GM12878 (cell line): ENCODE results near the gene LENG1. TPM values are rescaled to one million over a fixed set of nuclear protein-coding genes. Genes with fewer than 3 reads are reported as not detected.

Source experiments
- ATAC-seq: fragments of 200-7000 bp; cut with Tn5 transposase; 3 replicates; pipeline ENCODE4 v1.9.1; 2020; ENCODE audit warnings: mild to moderate bottlenecking, moderate library complexity
- BruUV-seq: library from RNA; stranded (reverse); fragments of 400-500 nt; replicated peaks from 2 replicates; lab custom pipeline; 2021; lab: Mats Ljungman, UMichigan
- CTCF ChIA-PET: fragments of 300-600 bp; sonication (Branson Sonifier 250); formaldehyde crosslinking; extraction: SDS; loops from one replicate; lab custom pipeline; 2021; ENCODE audit warnings: inconsistent platforms; lab: Yijun Ruan, JAX
- POLR2A ChIA-PET: fragments of 350-600 bp; formaldehyde crosslinking; extraction: SDS; loops from one replicate; lab custom pipeline; 2021; ENCODE audit warnings: inconsistent platforms; lab: Charles Lee
- RAD21 ChIA-PET: fragments of 300-600 bp; sonication (Branson Sonifier 250); formaldehyde crosslinking; loops from one replicate; lab custom pipeline; 2023; ENCODE audit warnings: antibody characterized with exemption; ENCODE audit not compliant: unreplicated experiment; lab: Charles Lee
- SMC1A ChIA-PET: fragments of 300-600 bp; sonication (Branson Sonifier 250); formaldehyde crosslinking; loops from one replicate; lab custom pipeline; 2023; ENCODE audit not compliant: unreplicated experiment, uncharacterized antibody; lab: Charles Lee
- DNase-seq: peaks from one replicate; pipeline ENCODE4 v3.0.0-alpha.2; 2011; ENCODE audit warnings: low read depth, low spot score
- FAIRE-seq: peaks from 3 replicates; lab custom pipeline; 2011; peaks lifted over from hg19 to GRCh38; lab: Jason Lieb, UNC
- H2AFZ ChIP-seq: 2 replicates; pipeline ENCODE4 v1.6.0; 2011; ENCODE audit warnings: low read depth, low read length, control low read depth; ENCODE audit not compliant: control insufficient read depth
- H3K27ac ChIP-seq: 2 replicates; pipeline ENCODE4 v1.5.1; 2011; ENCODE audit warnings: control low read depth; ENCODE audit not compliant: control insufficient read depth, insufficient read depth
- H3K27me3 ChIP-seq, 2 experiments: replicated peaks in 1 of 2; 2 replicates each; pipeline versions ENCODE4 v1.6.0 to v1.6.1; 2011; ENCODE audit warnings: low read length in 1 of 2; ENCODE audit not compliant: control insufficient read depth in 2 of 2, insufficient read depth in 2 of 2
- H3K36me3 ChIP-seq, 2 experiments: 2 replicates each; pipeline ENCODE4 v1.5.1; 2011; ENCODE audit warnings: low read length in 1 of 2; ENCODE audit not compliant: control insufficient read depth in 2 of 2, insufficient read depth in 2 of 2
- H3K4me1 ChIP-seq: 2 replicates; pipeline ENCODE4 v1.6.1; 2011; ENCODE audit warnings: mild to moderate bottlenecking, low read length, moderate library complexity, mixed read lengths; ENCODE audit not compliant: control insufficient read depth, insufficient read depth
- H3K4me2 ChIP-seq: 2 replicates; pipeline ENCODE4 v1.6.0; 2011; ENCODE audit warnings: control low read depth; ENCODE audit not compliant: control insufficient read depth, insufficient read depth
- H3K4me3 ChIP-seq: fragments of 200-600 bp; sonication (generic); 2 replicates; pipeline ENCODE4 v1.5.1; 2016
- H3K79me2 ChIP-seq: 2 replicates; pipeline ENCODE4 v1.6.0; 2011; ENCODE audit warnings: low read length; ENCODE audit not compliant: control insufficient read depth, insufficient read depth
- H3K9ac ChIP-seq: 2 replicates; pipeline ENCODE4 v1.8.0; 2011; ENCODE audit warnings: low read length, control low read depth, mixed read lengths; ENCODE audit not compliant: control insufficient read depth, insufficient read depth
- H3K9me3 ChIP-seq: replicated peaks from 3 replicates; pipeline ENCODE4 v1.5.1; 2011; ENCODE audit warnings: mild to moderate bottlenecking, low read length; ENCODE audit not compliant: control insufficient read depth, insufficient read depth
- H4K20me1 ChIP-seq: 2 replicates; pipeline ENCODE4 v1.6.0; 2011; ENCODE audit not compliant: control insufficient read depth, insufficient read depth
- BACH1 ChIP-seq: fragments of 450-650 bp; IDR thresholded peaks from 2 replicates; pipeline ENCODE4 v1.6.1; 2017; ENCODE audit warnings: mild to moderate bottlenecking, borderline replicate concordance
- DPF2 ChIP-seq: fragments of 450-650 bp; IDR thresholded peaks from 2 replicates; pipeline ENCODE4 v1.6.1; 2017; ENCODE audit warnings: mild to moderate bottlenecking
- EGR1 ChIP-seq, 2 experiments: IDR thresholded peaks; 1 replicate in 1 of 2; 2 replicates in 1 of 2; pipeline ENCODE4 v1.6.1; 2011 to 2012; ENCODE audit warnings: low read depth in 2 of 2, low read length in 2 of 2, borderline replicate concordance in 1 of 2, mild to moderate bottlenecking in 1 of 2, moderate library complexity in 1 of 2
- ETV6 ChIP-seq, 2 experiments: fragments of 450-650 bp in 1 of 2; IDR thresholded peaks in 1 of 2; conservative IDR thresholded peaks in 1 of 2; 2 replicates each; pipeline ENCODE4 v1.6.1; 2014; ENCODE audit warnings: antibody characterized with exemption in 1 of 2, borderline replicate concordance in 1 of 2, low read depth in 1 of 2, mild to moderate bottlenecking in 1 of 2, moderate library complexity in 1 of 2
- FOS ChIP-seq: IDR thresholded peaks from 3 replicates; pipeline ENCODE4 v1.6.1; 2011; ENCODE audit warnings: borderline replicate concordance; ENCODE audit not compliant: insufficient read length; ENCODE audit errors: extremely low read depth
- GABPA ChIP-seq: IDR thresholded peaks from 2 replicates; pipeline ENCODE4 v1.6.1; 2014; ENCODE audit warnings: antibody characterized with exemption, low read depth, mild to moderate bottlenecking, inconsistent platforms
- IRF4 ChIP-seq: IDR thresholded peaks from 2 replicates; pipeline ENCODE4 v1.6.1; 2011; ENCODE audit warnings: low read depth, low read length
- KDM1A ChIP-seq: fragments of 200-600 bp; sonication (generic); IDR thresholded peaks from 2 replicates; pipeline ENCODE4 v1.6.1; 2016; ENCODE audit warnings: borderline replicate concordance
- KLF5 ChIP-seq: fragments of 450-650 bp; IDR thresholded peaks from 2 replicates; pipeline ENCODE4 v1.6.1; 2014; ENCODE audit warnings: mild to moderate bottlenecking; ENCODE audit not compliant: partially characterized antibody
- LARP7 ChIP-seq: fragments of 450-650 bp; IDR thresholded peaks from 2 replicates; pipeline ENCODE4 v1.6.1; 2017; ENCODE audit warnings: mild to moderate bottlenecking
- MTA3 ChIP-seq: IDR thresholded peaks from 2 replicates; pipeline ENCODE4 v1.6.1; 2012; ENCODE audit warnings: low read length, inconsistent platforms, borderline replicate concordance
- NR2C2 ChIP-seq: IDR thresholded peaks from 2 replicates; pipeline ENCODE4 v1.6.1; 2011; ENCODE audit warnings: borderline replicate concordance, low read depth; ENCODE audit not compliant: control insufficient read depth, insufficient read length
- POU2F2 ChIP-seq: IDR thresholded peaks from 3 replicates; pipeline ENCODE4 v1.6.1; 2011; ENCODE audit warnings: low read depth, mild to moderate bottlenecking, low read length, borderline replicate concordance
- RAD21 ChIP-seq: IDR thresholded peaks from 2 replicates; pipeline ENCODE4 v1.6.1; 2011; ENCODE audit warnings: mild to moderate bottlenecking, low read depth, low read length, moderate library complexity; ENCODE audit not compliant: insufficient read depth
- RUNX3 ChIP-seq: IDR thresholded peaks from 2 replicates; pipeline ENCODE4 v1.6.1; 2012; ENCODE audit warnings: low read length, inconsistent platforms
- SMARCA5 ChIP-seq: fragments of 450-650 bp; IDR thresholded peaks from 2 replicates; pipeline ENCODE4 v1.6.1; 2017; ENCODE audit warnings: mild to moderate bottlenecking
- SREBF2 ChIP-seq: IDR thresholded peaks from 2 replicates; pipeline ENCODE4 v1.6.1; 2012; ENCODE audit warnings: mild to moderate bottlenecking, low read length
- SRF ChIP-seq, 2 experiments: IDR thresholded peaks; 2 replicates each; pipeline ENCODE4 v1.6.1; 2011; ENCODE audit warnings: low read depth in 2 of 2, low read length in 2 of 2, mild to moderate bottlenecking in 1 of 2, moderate library complexity in 1 of 2
- STAT1 ChIP-seq: fragments of 450-650 bp; conservative IDR thresholded peaks from 2 replicates; pipeline ENCODE4 v1.6.1; 2014; ENCODE audit warnings: antibody characterized with exemption, mild to moderate bottlenecking
- ZBED1 ChIP-seq: IDR thresholded peaks from 2 replicates; pipeline ENCODE4 v1.6.1; 2016; ENCODE audit warnings: borderline replicate concordance
- ZNF207 ChIP-seq: fragments of 450-650 bp; IDR thresholded peaks from 2 replicates; pipeline ENCODE4 v1.6.1; 2014; ENCODE audit warnings: antibody characterized with exemption, mild to moderate bottlenecking, borderline replicate concordance
- WGBS: methylation state at CpG from one replicate; pipeline ENCODE4 v1.1.6; 2016; ENCODE audit warnings: low lambda C conversion rate; ENCODE audit not compliant: insufficient replicate concordance, insufficient coverage; ENCODE audit errors: missing lambda C conversion rate; 5-methylcytosine and 5-hydroxymethylcytosine counted together
- in situ Hi-C: fragments of 300-500 bp; cut with MboI; formaldehyde crosslinking; loops from 9 replicates; pipeline ENCODE4 v1.14.3; 2018; ENCODE audit warnings: mixed read lengths
- intact Hi-C: fragments of 100-400 bp; cut with micrococcal nuclease; formaldehyde crosslinking; loops from one replicate; pipeline ENCODE4 v1.14.2; 2022; ENCODE audit not compliant: unreplicated experiment
- polyA plus RNA-seq, 11 experiments: library from polyadenylated mRNA; depleted of rRNA in 4 of 11; unstranded in 6 of 11; stranded (reverse) in 5 of 11; fragments of >200 nt; fragmentation: Nextera tagmentation in 4 of 11; fragmentation: Illumina TruSeq in 1 of 11; extraction: Ambion mirVana in 4 of 11; extraction: Trizol in 1 of 11; gene quantifications; 1 replicate in 1 of 11; 2 replicates in 10 of 11; pipeline versions ENCODE4 v1.2.1 to v1.2.3, GENCODE V29; 2011 to 2016; ENCODE audit warnings: inconsistent platforms in 2 of 11, missing spikeins in 2 of 11, low read depth in 1 of 11
- total RNA-seq, 4 experiments: library from RNA; depleted of rRNA in 3 of 4; stranded (reverse); fragments of >200 nt in 3 of 4; fragmentation: Illumina TruSeq in 1 of 4; extraction: Trizol in 1 of 4; gene quantifications; 2 replicates each; pipeline versions ENCODE4 v1.2.1 to v1.2.3, GENCODE V29; 2013 to 2021
- TF ChIP-seq, protein P1 (sequence below): fragments of 450-650 bp; formaldehyde crosslinking; IDR thresholded peaks from 2 replicates; pipeline ENCODE4 v1.4.0; 2022; ENCODE audit warnings: mild to moderate bottlenecking, moderate library complexity

Gene LENG1
- total and polyA plus RNA-seq, 10 of the 15 experiments (the other 5 are each of a cell fraction or from before 2014, with no cell fraction given): 0.21 to 10.8 (median 5.8) TPM

GRCh38 chr19:54189145-54189734 is 29.7 kb upstream of the LENG1 start, which contains the start of gene MBOAT7:
Gene MBOAT7, minus strand, starts transcription at chr19:54189580. Its CDS starts 1,072 bp downstream, at chr19:54188508.
- RAD21 ChIA-PET: interaction anchor here (0.6 to 2.7 kb wide), 16 partner anchors 9 to 1218 kb away, joined by 3 to 23 read pairs (median 4); partner anchors contain the start of genes CNOT3, LENG1 and UBE2S
- WGBS: under 1% methylated on average over 51 of the region's 64 CpGs
- Histone ChIP-seq H3K36me3 (peaks cover 2 to 4% of the 10 kb centered on the region in 2 experiments; a peak in 3 of 4 replicates), H2AFZ (peak within 1 kb of the TSS; percentile 97), H3K9ac (peak within 1 kb of the TSS; percentile 90), H3K4me1 (peaks cover 14% of the 10 kb centered on the region), H3K4me3 (peak within 1 kb of the TSS; percentile 77), H3K27me3 (no peaks in the 10 kb centered on the region), H3K27ac (peak within 1 kb of the TSS; percentile 99), H3K79me2 (peaks cover 19% of the 10 kb centered on the region), H3K9me3 (no peaks in the 10 kb centered on the region), H3K4me2 (peak within 1 kb of the TSS; percentile 98), H4K20me1 (no peaks in the 10 kb centered on the region)
- ATAC-seq: peak; percentile 47
- FAIRE-seq: no peak
- SMC1A ChIA-PET: interaction anchor here (0.7 to 4.8 kb wide), 12 partner anchors 10 to 135 kb away, joined by 3 to 26 read pairs (median 4); partner anchors contain the start of genes LENG1 and RPS9
- CTCF ChIA-PET: interaction anchor here (0.6 to 3.9 kb wide), 17 partner anchors 10 to 1557 kb away, joined by 3 to 21 read pairs (median 5); partner anchors contain the start of genes CNOT3, LENG9, RPS9 and TMC4
- no peak for DNase-seq
- POLR2A ChIA-PET: interaction anchor here (0.6 to 6.1 kb wide), 14 partner anchors 13 to 274 kb away, joined by 3 to 100 read pairs (median 6); partner anchors contain the start of genes CNOT3, LAIR1, LENG1 and LENG8
- in situ Hi-C loops (no loop called here), intact Hi-C loops (no loop called here)
- BruUV-seq: no TSS peak
- no peak for TF ChIP-seq GABPA
- TF ChIP-seq SMARCA5: peak; percentile 93
- peak; percentile 81 for TF ChIP-seq DPF2
- TF ChIP-seq RAD21: peak; percentile 35
- TF ChIP-seq NR2C2: no peak
- TF ChIP-seq ETV6 (conservative IDR thresholded peaks at IDR 0.05 in 1 of 2, IDR thresholded peaks at IDR 0.05 in 1 of 2; ENCODE audit: borderline replicate concordance in 1 of 2, low read depth in 1 of 2): no peak
- TF ChIP-seq IRF4: no peak
- peak; percentile 39 for TF ChIP-seq KLF5
- TF ChIP-seq EGR1 (IDR thresholded peaks at IDR 0.05; ENCODE audit: borderline replicate concordance in 1 of 2, low read depth in 2 of 2, low read length in 2 of 2): peak in 1 of 2 experiments; percentile 95; a peak in 2 of 3 replicates
- TF ChIP-seq RUNX3: no peak
- peak; percentile 98 for TF ChIP-seq ZNF207
- peak; percentile 97 for TF ChIP-seq STAT1
- TF ChIP-seq ZBED1: no peak
- no peak for TF ChIP-seq MTA3
- TF ChIP-seq, protein P1, sequence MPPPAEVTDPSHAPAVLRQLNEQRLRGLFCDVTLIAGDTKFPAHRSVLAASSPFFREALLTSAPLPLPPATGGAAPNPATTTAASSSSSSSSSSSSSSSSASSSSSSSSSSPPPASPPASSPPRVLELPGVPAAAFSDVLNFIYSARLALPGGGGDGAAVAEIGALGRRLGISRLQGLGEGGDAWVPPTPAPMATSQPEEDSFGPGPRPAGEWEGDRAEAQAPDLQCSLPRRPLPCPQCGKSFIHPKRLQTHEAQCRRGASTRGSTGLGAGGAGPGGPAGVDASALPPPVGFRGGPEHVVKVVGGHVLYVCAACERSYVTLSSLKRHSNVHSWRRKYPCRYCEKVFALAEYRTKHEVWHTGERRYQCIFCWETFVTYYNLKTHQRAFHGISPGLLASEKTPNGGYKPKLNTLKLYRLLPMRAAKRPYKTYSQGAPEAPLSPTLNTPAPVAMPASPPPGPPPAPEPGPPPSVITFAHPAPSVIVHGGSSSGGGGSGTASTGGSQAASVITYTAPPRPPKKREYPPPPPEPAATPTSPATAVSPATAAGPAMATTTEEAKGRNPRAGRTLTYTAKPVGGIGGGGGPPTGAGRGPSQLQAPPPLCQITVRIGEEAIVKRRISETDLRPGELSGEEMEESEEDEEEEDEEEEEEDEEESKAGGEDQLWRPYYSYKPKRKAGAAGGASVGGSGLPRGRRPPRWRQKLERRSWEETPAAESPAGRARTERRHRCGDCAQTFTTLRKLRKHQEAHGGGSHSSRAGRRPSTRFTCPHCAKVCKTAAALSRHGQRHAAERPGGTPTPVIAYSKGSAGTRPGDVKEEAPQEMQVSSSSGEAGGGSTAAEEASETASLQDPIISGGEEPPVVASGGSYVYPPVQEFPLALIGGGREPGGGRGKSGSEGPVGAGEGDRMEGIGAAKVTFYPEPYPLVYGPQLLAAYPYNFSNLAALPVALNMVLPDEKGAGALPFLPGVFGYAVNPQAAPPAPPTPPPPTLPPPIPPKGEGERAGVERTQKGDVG (CRISPR knock-in tag): no peak
- TF ChIP-seq FOS: no peak
- 0 out of 4 replicates have a peak, but pooled peaks of 1 of the 2 experiments have one; percentile 9 for TF ChIP-seq SRF (IDR thresholded peaks at IDR 0.05; ENCODE audit: low read depth in 2 of 2, low read length in 2 of 2)
- no peak for TF ChIP-seq POU2F2
- peak; percentile 90 for TF ChIP-seq BACH1
- no peak for TF ChIP-seq KDM1A
- no peak for TF ChIP-seq SREBF2
- TF ChIP-seq LARP7: peak; percentile 98
